ENCODE data around the gene ELF4. TPM values are rescaled to one million over a fixed set of nuclear protein-coding genes. Genes with fewer than 3 reads are reported as not detected.

ELF4 gene
- total RNA-seq, 2 donors from 2014 or later, result 1.6 to 3.6 TPM

DNA sequence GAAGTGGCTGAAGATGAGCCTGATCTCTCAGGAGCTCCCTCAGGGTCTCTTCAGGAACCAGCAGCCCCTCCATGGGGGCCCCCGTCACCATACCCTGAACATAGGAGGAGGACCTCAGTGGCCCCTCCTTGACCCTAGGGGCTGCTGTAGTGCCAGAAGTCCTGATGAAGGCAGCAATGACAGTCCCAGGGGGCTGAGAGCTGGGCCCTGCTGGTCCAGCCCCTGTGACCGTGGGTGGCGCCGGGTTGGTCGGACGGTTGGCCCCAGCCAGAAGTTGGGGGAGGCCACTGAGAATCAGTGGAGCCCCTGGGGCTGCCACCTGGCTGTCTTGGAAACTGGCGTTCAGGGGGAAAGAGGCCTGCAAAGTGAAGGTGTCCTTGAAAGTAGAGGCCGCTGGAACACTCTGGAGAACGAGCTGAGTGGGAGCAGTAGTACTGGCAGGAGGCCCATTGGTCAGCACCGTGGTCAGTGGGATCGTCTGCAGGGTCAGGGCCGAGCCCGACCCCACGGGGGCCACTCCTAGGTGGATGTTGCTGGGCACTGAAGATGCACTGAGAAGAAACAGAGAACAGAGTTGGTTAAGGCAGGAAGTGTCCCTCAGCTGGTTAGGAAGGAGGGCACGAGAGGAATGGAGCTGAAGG is 43.2 kb downstream of the ELF4 start:
- intact Hi-C loops (cut with DNase I), result no loop called here
- no peaks in the 10 kb centered on the region for H3K27me3 ChIP-seq
- peaks cover 5% of the 10 kb centered on the region for H3K4me1 ChIP-seq
- H3K27ac ChIP-seq, result no peak overlapping the region
- H3K9me3 ChIP-seq, result no peaks in the 10 kb centered on the region
- DNase-seq, result no peak
- WGBS, 2 donors, result 72 to 78% methylated on average over 7 to 12 of the region's 15 CpGs
- ATAC-seq, result no peak
- no peak for TF ChIP-seq POLR2A (IDR thresholded peaks at IDR 0.05)
- TF ChIP-seq, protein P1, sequence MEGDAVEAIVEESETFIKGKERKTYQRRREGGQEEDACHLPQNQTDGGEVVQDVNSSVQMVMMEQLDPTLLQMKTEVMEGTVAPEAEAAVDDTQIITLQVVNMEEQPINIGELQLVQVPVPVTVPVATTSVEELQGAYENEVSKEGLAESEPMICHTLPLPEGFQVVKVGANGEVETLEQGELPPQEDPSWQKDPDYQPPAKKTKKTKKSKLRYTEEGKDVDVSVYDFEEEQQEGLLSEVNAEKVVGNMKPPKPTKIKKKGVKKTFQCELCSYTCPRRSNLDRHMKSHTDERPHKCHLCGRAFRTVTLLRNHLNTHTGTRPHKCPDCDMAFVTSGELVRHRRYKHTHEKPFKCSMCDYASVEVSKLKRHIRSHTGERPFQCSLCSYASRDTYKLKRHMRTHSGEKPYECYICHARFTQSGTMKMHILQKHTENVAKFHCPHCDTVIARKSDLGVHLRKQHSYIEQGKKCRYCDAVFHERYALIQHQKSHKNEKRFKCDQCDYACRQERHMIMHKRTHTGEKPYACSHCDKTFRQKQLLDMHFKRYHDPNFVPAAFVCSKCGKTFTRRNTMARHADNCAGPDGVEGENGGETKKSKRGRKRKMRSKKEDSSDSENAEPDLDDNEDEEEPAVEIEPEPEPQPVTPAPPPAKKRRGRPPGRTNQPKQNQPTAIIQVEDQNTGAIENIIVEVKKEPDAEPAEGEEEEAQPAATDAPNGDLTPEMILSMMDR (IDR thresholded peaks at IDR 0.05), result no peak
- H3K4me3 ChIP-seq, result no peak overlapping the region
- H3K36me3 ChIP-seq (replicated peaks in 1 of 2; ENCODE audit: insufficient read depth in 1 of 2, low read depth in 2 of 2), result peaks cover 0 to 1% of the 10 kb centered on the region in 2 donors

DNA sequence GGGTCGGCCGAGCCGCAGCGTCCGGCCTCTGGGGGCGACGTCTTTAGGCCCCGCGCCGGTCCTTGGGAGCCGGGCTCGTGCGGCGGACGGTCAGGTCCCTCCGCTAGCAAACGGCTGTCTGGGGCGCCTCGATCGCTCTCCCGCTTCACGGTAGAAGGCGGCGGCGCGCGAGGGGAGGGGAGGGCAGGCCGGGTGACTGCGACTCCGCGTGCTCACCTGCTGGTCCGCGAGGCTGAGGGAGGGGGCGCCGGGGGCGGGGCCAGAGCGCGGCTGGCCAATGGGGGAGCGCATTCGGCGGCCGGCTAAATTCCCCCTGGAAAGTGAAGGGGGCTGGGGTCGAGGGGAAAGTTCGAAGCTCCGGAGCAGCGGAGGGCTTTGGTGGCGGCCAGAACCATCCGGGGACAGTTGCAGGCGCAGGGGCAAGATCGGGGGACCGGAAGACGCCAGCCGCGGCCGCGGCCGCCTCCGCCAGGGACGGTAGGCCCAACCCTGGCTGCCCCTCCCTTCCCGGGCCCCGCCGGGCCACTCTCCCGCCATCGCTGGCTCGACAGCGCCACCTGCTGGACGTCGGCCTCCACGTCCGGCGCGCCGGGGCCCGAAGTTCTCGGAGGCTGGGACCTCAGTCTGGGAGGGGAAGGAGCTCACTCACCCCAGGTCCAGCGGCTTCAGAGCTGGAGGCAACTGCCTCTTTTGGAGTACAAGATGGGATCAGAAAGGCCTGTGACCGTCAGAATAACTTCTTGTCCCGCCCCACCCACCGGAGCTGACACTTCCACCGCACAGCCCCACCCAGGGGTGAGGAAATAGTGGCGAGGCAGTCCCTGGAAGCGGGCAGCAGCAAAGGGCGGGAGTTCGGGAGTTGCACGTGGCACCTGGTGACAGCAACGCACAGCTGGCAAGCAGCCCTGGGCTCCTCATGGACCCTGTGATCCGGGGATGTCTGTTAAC is 49.9 kb downstream of the ELF4 start:
- TF ChIP-seq, protein P1 (IDR thresholded peaks at IDR 0.05), result peak; percentile 68 to 90 (median 81)
- peak in 1 of 3 donors; percentile 28 for TF ChIP-seq POLR2A (IDR thresholded peaks at IDR 0.05)
- intact Hi-C loops (cut with DNase I), result no loop called here
- Histone ChIP-seq H3K4me3 (no peak overlapping the region), H3K9me3 (no peaks in the 10 kb centered on the region), H3K27ac (peak overlapping the region in 3 of 4 donors; percentile 37 to 60 (median 50)), H3K4me1 (peaks cover 4% of the 10 kb centered on the region), H3K27me3 (no peaks in the 10 kb centered on the region), H3K36me3 (replicated peaks in 1 of 2; ENCODE audit: insufficient read depth in 1 of 2, low read depth in 2 of 2) (no peaks in the 10 kb centered on the region)
- DNase-seq, result peak; percentile 75 to 83 (median 78)
- 1% methylated on average over 30 of the region's 87 CpGs; no CpG with 5 or more reads in 1 of the 2 donors for WGBS, 2 donors
- ATAC-seq, result peak; percentile 95

DNA sequence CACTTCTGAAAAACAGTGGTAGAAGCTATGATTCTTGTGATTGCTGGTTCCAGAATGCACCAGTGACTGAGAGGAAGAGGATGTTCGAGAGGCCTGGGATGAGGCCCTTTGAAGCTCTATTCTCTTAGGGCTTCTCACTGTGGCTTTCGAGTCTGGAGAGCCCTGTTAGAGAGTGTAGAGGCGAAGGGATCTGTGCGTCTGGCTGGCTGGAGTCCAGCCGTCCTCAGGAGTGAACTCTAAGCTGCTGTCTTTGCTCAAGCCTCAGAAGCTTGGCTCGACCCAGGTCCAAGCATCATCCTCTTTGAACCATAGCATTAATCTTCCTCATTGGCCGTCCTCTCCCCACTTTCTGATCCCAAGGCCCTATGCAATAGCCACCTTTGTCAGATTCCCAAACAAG is 51.6 kb downstream of the ELF4 start:
- intact Hi-C loops (cut with DNase I), result no loop called here
- H3K27ac ChIP-seq, result no peak overlapping the region

DNA sequence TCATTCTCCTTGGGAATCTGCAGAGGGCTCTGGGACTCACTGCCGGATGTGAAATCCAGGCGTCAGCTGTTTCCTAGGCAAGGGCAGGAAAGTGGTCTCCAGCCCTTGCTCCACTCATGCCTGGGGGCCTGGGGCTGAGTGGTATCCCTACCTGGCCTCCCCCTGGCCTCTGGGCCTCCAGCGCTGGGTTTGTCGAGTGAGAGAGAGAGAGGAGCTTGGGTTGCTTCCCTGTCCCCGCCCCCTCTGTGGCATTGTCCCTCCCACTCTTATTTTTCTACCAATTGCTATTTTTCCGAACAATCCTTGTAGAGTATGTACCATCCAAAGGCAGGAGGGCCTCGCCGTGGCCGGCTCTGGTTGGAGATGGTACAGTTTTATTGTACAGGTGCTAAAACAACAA is 53.1 kb downstream of the ELF4 start:
- Histone ChIP-seq H3K4me3 (no peak overlapping the region), H3K27ac (no peak overlapping the region), H3K36me3 (replicated peaks in 1 of 2; ENCODE audit: insufficient read depth in 1 of 2, low read depth in 2 of 2) (no peaks in the 10 kb centered on the region), H3K9me3 (no peaks in the 10 kb centered on the region), H3K4me1 (peaks cover 4% of the 10 kb centered on the region), H3K27me3 (no peaks in the 10 kb centered on the region)
- DNase-seq, result no peak
- WGBS, 2 donors, result 81 to 95% methylated on average over 5 to 7 of the region's 9 CpGs
- no peak for ATAC-seq
- TF ChIP-seq, protein P1 (IDR thresholded peaks at IDR 0.05), result no peak
- TF ChIP-seq POLR2A (IDR thresholded peaks at IDR 0.05), result no peak
- intact Hi-C loops (cut with DNase I), result no loop called here

More for the DNA sequence above, 51.6 kb downstream of the ELF4 start:
- Histone ChIP-seq H3K4me1 (peaks cover 4% of the 10 kb centered on the region), H3K4me3 (no peak overlapping the region), H3K27me3 (no peaks in the 10 kb centered on the region), H3K36me3 (replicated peaks in 1 of 2; ENCODE audit: insufficient read depth in 1 of 2, low read depth in 2 of 2) (no peaks in the 10 kb centered on the region), H3K9me3 (no peaks in the 10 kb centered on the region)
- WGBS, 2 donors, result 77 to 92% methylated on average over 5 to 6 of the region's 7 CpGs
- no peak for ATAC-seq
- no peak for TF ChIP-seq POLR2A (IDR thresholded peaks at IDR 0.05)
- TF ChIP-seq, protein P1 (IDR thresholded peaks at IDR 0.05), result no peak
- no peak for DNase-seq

Data from body of pancreas (tissue), 4 donors.